Type B pancreatic cell (in vitro differentiated cells): ENCODE data around the gene GIN1. TPM values are rescaled to one million over a fixed set of nuclear protein-coding genes. Genes with fewer than 3 reads are reported as not detected.

Experiments used
- DNase-seq: peaks from one replicate; pipeline ENCODE4 v3.0.0; 2021; ENCODE audit warnings: mixed read lengths; ENCODE audit not compliant: unreplicated experiment; ENCODE audit errors: extremely low spot score
- H3K27ac Mint-ChIP-seq: 2 replicates; pipeline ENCODE4 v1.8.0; 2021; ENCODE audit warnings: mild to moderate bottlenecking, mixed read lengths
- H3K27me3 Mint-ChIP-seq: 2 replicates; pipeline ENCODE4 v1.8.0; 2021; ENCODE audit warnings: mixed read lengths
- H3K36me3 Mint-ChIP-seq: 2 replicates; pipeline ENCODE4 v1.8.0; 2021; ENCODE audit warnings: mixed read lengths
- H3K4me1 Mint-ChIP-seq: one replicate; pipeline ENCODE4 v1.8.0; 2021; ENCODE audit warnings: mixed read lengths; ENCODE audit not compliant: unreplicated experiment
- H3K4me3 Mint-ChIP-seq: 2 replicates; pipeline ENCODE4 v1.8.0; 2021; ENCODE audit warnings: mild to moderate bottlenecking, mixed read lengths
- H3K9me3 Mint-ChIP-seq: 2 replicates; pipeline ENCODE4 v1.8.0; 2021; ENCODE audit warnings: mixed read lengths
- total RNA-seq: library from RNA; stranded (reverse); gene quantifications from 2 replicates; pipeline ENCODE4 v1.2.1, GENCODE V29; 2021; ENCODE audit warnings: low replicate concordance
- TF ChIP-seq, protein P1 (sequence below): fragments of 200-600 bp; sonication (generic); conservative IDR thresholded peaks from 2 replicates; pipeline ENCODE4 v1.5.0; 2021; ENCODE audit warnings: antibody characterized with exemption, mild to moderate bottlenecking

GIN1 gene
- total RNA-seq, 1 donor from 2014 or later: 8.0 TPM

DNA sequence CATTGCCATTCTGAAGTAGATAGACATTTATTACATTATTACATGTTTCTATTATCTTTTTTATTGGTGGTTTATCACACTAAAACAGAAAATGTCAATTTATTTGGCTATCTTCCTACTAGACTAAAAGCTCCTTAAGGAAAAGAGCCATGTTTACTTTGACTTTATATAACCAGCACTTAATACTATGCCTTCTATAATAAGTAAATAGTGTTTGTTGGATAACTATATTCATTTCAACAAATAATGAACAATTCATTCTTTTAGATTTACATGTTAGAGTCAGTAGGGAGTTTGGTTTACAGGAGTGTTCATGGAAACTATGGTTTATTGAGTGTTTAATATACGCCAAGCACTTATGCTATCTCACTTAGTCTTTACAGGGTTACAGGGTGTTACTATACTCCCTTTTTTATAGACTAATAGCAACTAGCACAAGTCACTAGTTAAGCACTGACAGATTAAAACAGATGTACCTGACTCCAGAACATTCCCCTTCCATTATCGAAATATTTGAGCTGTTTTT, 7.4 kb upstream of the GIN1 start:
- TF ChIP-seq, protein P1, sequence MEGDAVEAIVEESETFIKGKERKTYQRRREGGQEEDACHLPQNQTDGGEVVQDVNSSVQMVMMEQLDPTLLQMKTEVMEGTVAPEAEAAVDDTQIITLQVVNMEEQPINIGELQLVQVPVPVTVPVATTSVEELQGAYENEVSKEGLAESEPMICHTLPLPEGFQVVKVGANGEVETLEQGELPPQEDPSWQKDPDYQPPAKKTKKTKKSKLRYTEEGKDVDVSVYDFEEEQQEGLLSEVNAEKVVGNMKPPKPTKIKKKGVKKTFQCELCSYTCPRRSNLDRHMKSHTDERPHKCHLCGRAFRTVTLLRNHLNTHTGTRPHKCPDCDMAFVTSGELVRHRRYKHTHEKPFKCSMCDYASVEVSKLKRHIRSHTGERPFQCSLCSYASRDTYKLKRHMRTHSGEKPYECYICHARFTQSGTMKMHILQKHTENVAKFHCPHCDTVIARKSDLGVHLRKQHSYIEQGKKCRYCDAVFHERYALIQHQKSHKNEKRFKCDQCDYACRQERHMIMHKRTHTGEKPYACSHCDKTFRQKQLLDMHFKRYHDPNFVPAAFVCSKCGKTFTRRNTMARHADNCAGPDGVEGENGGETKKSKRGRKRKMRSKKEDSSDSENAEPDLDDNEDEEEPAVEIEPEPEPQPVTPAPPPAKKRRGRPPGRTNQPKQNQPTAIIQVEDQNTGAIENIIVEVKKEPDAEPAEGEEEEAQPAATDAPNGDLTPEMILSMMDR: no peak
- Mint-ChIP-seq H3K27me3 (no peaks in the 10 kb centered on the region), H3K9me3 (no peaks in the 10 kb centered on the region), H3K4me1 (peaks cover 7% of the 10 kb centered on the region), H3K36me3 (peaks cover 24% of the 10 kb centered on the region), H3K27ac (no peak overlapping the region), H3K4me3 (no peak overlapping the region)
- DNase-seq: no peak

DNA sequence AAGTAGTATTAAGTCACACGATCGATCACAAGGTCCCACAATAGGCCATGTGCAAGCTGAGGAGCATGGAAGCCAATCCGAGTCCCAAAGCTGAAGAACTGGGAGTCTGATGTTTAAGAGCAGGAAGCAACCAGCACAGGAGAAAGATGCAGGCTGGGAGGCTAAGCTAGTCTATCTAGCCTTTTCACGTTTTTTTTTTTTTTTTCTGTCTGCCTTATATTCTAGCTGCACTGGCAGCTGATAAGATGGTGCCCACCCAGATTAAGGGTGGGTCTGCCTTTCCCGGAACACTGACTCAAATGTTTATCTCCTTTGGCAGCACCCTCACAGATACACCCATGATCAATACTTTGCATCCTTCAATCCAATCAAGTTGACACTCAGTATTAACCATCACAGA, 6.6 kb upstream of the GIN1 start:
- no peak overlapping the region for H3K27ac Mint-ChIP-seq
- no peaks in the 10 kb centered on the region for H3K27me3 Mint-ChIP-seq
- H3K4me3 Mint-ChIP-seq: no peak overlapping the region
- DNase-seq: no peak
- TF ChIP-seq, protein P1: no peak
- H3K36me3 Mint-ChIP-seq: peaks cover 24% of the 10 kb centered on the region
- H3K4me1 Mint-ChIP-seq: peaks cover 15% of the 10 kb centered on the region
- H3K9me3 Mint-ChIP-seq: no peaks in the 10 kb centered on the region

DNA sequence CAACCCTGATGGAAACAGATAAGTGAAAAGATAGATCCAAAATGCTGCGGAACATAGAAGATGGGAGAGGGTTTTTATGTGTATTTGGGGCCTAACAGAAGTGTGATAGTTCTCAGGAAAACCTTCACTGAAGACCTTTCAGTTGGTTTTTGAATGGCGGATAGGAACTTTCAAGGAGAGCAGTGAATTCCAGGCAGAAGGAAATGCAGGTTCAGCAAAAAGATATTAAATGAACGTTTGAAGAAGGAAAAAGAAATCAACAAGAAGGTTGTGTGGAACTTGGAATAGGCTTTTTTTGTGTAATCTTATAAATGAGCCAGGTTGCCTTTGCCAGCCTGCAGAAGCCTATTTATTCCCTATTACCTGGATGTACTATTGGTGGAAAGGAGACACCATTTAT, 2.3 kb upstream of the GIN1 start:
- Mint-ChIP-seq H3K27me3 (no peaks in the 10 kb centered on the region), H3K9me3 (no peaks in the 10 kb centered on the region), H3K4me1 (peaks cover 16% of the 10 kb centered on the region), H3K36me3 (peaks cover 11% of the 10 kb centered on the region), H3K4me3 (peak overlapping the region; percentile 96), H3K27ac (no peak overlapping the region)
- TF ChIP-seq, protein P1: no peak
- DNase-seq: no peak

DNA sequence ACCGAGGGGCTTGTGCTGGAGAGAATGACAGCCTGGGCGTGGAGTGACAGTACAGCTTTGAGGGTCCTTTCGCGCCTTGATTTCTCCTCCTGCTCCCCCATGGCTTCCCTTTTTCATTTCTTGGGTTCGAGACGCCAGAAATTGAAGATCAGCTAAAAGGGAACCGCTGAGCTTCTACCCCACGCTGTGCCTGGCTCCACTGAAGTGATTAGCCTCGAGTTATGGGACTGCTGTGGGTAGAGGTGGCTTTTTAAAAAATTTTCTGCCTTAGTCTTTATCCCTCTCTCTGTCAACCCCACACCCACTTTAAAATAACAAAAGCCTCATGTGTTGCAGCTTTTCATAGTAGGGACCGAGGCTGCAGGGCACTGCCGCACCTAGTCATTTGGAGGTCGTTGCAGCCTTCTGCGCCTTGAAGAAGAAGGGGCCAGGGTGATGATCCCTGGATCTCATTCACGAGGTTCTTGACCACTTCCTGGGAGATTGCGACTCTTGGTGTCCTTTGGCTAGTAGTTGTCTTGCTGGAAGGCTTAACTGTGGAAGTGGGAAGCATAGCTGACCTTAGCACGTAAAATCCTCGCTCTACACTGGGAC, 766 bp upstream of the GIN1 start:
- H3K36me3 Mint-ChIP-seq: peaks cover 11% of the 10 kb centered on the region
- TF ChIP-seq, protein P1: no peak
- peak overlapping the region; percentile 96 for H3K4me3 Mint-ChIP-seq
- H3K4me1 Mint-ChIP-seq: peaks cover 16% of the 10 kb centered on the region
- H3K27ac Mint-ChIP-seq: peak overlapping the region; percentile 99
- DNase-seq: no peak
- no peaks in the 10 kb centered on the region for H3K9me3 Mint-ChIP-seq
- no peaks in the 10 kb centered on the region for H3K27me3 Mint-ChIP-seq

DNA sequence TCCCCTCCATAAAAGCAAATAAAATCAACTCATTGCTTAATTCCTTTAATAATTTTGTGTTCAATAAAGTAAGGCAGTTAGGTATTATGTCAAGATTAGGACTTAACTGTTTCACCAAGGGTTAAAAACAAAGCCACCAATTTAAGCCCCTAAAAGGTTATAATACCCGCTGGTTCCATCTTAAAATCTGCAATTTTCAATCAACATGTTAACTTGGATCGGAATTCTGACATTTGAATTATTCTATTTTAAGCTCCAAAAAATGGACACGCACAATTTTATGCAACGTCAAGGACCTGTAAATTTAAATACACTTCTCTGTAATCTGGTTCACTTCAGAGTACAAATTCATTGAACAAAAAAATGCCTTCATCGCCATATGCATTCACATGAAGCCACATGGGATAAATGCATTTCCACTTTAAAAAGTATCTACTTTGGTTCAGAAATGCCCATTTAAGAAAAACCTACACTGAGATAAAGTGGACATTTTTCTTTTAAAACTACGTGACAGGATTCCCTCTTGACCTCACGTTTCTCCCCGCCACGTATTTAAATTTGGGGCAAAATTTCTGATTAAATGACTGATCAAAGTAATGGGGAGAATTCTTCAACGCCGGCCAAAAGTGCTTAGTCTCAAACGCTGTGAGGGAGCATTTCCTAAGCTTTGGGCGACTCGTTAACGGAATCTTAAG, 721 bp downstream of the GIN1 start:
- no peaks in the 10 kb centered on the region for H3K27me3 Mint-ChIP-seq
- H3K36me3 Mint-ChIP-seq: peaks cover 6% of the 10 kb centered on the region
- H3K4me1 Mint-ChIP-seq: peaks cover 16% of the 10 kb centered on the region
- no peak for DNase-seq
- H3K9me3 Mint-ChIP-seq: no peaks in the 10 kb centered on the region
- peak overlapping the region; percentile 96 for H3K4me3 Mint-ChIP-seq
- TF ChIP-seq, protein P1: no peak
- peak overlapping the region; percentile 99 for H3K27ac Mint-ChIP-seq
